A549 (cell line): ENCODE results near the gene BRSK2.

ENCODE experiments used
- BHLHE40 ChIP-seq: IDR thresholded peaks from 2 replicates; pipeline ENCODE4 v1.6.1; 2012; ENCODE audit warnings: low read depth, low read length, inconsistent platforms
- CTCF ChIP-seq: fragments of >200 bp; sonication (Bioruptor Twin); formaldehyde crosslinking; IDR thresholded peaks from 3 replicates; pipeline ENCODE4 v1.5.1; 2016
- MAFK ChIP-seq: fragments of 450-650 bp; IDR thresholded peaks from 2 replicates; pipeline ENCODE4 v1.6.1; 2014; ENCODE audit not compliant: partially characterized antibody
- NR3C1 ChIP-seq: fragments of >200 bp; sonication (Bioruptor Twin); formaldehyde crosslinking; IDR thresholded peaks from 3 replicates; pipeline ENCODE4 v1.6.1; 2017
- POLR2A ChIP-seq: IDR thresholded peaks from 2 replicates; pipeline ENCODE4 v1.6.1; 2012; ENCODE audit warnings: mild to moderate bottlenecking, low read length

- TF ChIP-seq CTCF: no peak
- no peak for TF ChIP-seq POLR2A
- no peak for TF ChIP-seq NR3C1
- no peak for TF ChIP-seq BHLHE40
- no peak for TF ChIP-seq MAFK
Measured at GRCh38 chr11:1348146-1348795, 41.5 kb upstream of the BRSK2 start.
